ENCODE data around the gene GABRR1. TPM values are rescaled to one million over a fixed set of nuclear protein-coding genes. Genes with fewer than 3 reads are reported as not detected.

The GABRR1 gene
- not detected for polyA plus RNA-seq

- no peak within 1 kb of the TSS for H3K4me3 Mint-ChIP-seq
- H3K27me3 Mint-ChIP-seq (ENCODE audit: low read depth in 3 of 3), result no peaks in the 10 kb centered on the region
- no peaks in the 10 kb centered on the region for H3K4me1 Mint-ChIP-seq
- DNase-seq, result no peak
- no peak within 1 kb of the TSS for H3K27ac Mint-ChIP-seq
- no peaks in the 10 kb centered on the region for H3K36me3 Mint-ChIP-seq
- H3K9me3 Mint-ChIP-seq, result no peaks in the 10 kb centered on the region
Measured at GRCh38 chr6:89217299-89217910, at the start of gene GABRR1. Gene GABRR1 (minus strand): TSS chr6:89217358. CDS start chr6:89217322, 36 bp downstream.

GRCh38 chr6:89264296-89264695 lies 47.1 kb upstream of the GABRR1 start:
- Mint-ChIP-seq H3K27me3 (ENCODE audit: low read depth in 3 of 3) (peaks cover 0 to 2% (median 0%) of the 10 kb centered on the region in 3 donors), H3K36me3 (no peaks in the 10 kb centered on the region), H3K4me3 (no peak overlapping the region), H3K4me1 (no peaks in the 10 kb centered on the region), H3K27ac (no peak overlapping the region), H3K9me3 (no peaks in the 10 kb centered on the region)
- DNase-seq, result no peak

- no peaks in the 10 kb centered on the region for H3K9me3 Mint-ChIP-seq
- no peak for DNase-seq
- no peaks in the 10 kb centered on the region for H3K4me1 Mint-ChIP-seq
- H3K36me3 Mint-ChIP-seq, result no peaks in the 10 kb centered on the region
- peaks cover 0 to 2% (median 0%) of the 10 kb centered on the region in 3 donors for H3K27me3 Mint-ChIP-seq (ENCODE audit: low read depth in 3 of 3)
- no peak overlapping the region for H3K4me3 Mint-ChIP-seq
- H3K27ac Mint-ChIP-seq, result no peak overlapping the region
Measured at GRCh38 chr6:89260832-89261231, 43.7 kb upstream of the GABRR1 start.

GRCh38 chr6:89260310-89260709 lies 43.2 kb upstream of the GABRR1 start:
- Mint-ChIP-seq H3K36me3 (no peaks in the 10 kb centered on the region), H3K4me1 (no peaks in the 10 kb centered on the region), H3K4me3 (no peak overlapping the region), H3K27me3 (ENCODE audit: low read depth in 3 of 3) (peaks cover 0 to 2% (median 0%) of the 10 kb centered on the region in 3 donors), H3K9me3 (no peaks in the 10 kb centered on the region), H3K27ac (no peak overlapping the region)
- DNase-seq, result no peak

- no peaks in the 10 kb centered on the region for H3K9me3 Mint-ChIP-seq
- DNase-seq, result no peak
- no peak overlapping the region for H3K4me3 Mint-ChIP-seq
- H3K4me1 Mint-ChIP-seq, result no peaks in the 10 kb centered on the region
- no peaks in the 10 kb centered on the region for H3K36me3 Mint-ChIP-seq
- H3K27me3 Mint-ChIP-seq (ENCODE audit: low read depth in 3 of 3), result peaks cover 0 to 2% (median 0%) of the 10 kb centered on the region in 3 donors
- H3K27ac Mint-ChIP-seq, result no peak overlapping the region
Measured at GRCh38 chr6:89258912-89259311, 41.8 kb upstream of the GABRR1 start.

- H3K4me1 Mint-ChIP-seq, result no peaks in the 10 kb centered on the region
- H3K27me3 Mint-ChIP-seq (ENCODE audit: low read depth in 3 of 3), result peaks cover 0 to 2% (median 0%) of the 10 kb centered on the region in 3 donors
- no peaks in the 10 kb centered on the region for H3K36me3 Mint-ChIP-seq
- H3K4me3 Mint-ChIP-seq, result no peak overlapping the region
- no peak for DNase-seq
- no peak overlapping the region for H3K27ac Mint-ChIP-seq
- no peaks in the 10 kb centered on the region for H3K9me3 Mint-ChIP-seq
Measured at GRCh38 chr6:89257781-89258180, 40.6 kb upstream of the GABRR1 start.

- H3K27ac Mint-ChIP-seq, result no peak overlapping the region
- DNase-seq, result no peak
- no peaks in the 10 kb centered on the region for H3K9me3 Mint-ChIP-seq
- H3K27me3 Mint-ChIP-seq (ENCODE audit: low read depth in 3 of 3), result peaks cover 0 to 2% (median 0%) of the 10 kb centered on the region in 3 donors
- H3K4me3 Mint-ChIP-seq, result no peak overlapping the region
- no peaks in the 10 kb centered on the region for H3K36me3 Mint-ChIP-seq
- no peaks in the 10 kb centered on the region for H3K4me1 Mint-ChIP-seq
Measured at GRCh38 chr6:89257346-89257745, 40.2 kb upstream of the GABRR1 start.

- Mint-ChIP-seq H3K9me3 (no peaks in the 10 kb centered on the region), H3K36me3 (no peaks in the 10 kb centered on the region), H3K27me3 (ENCODE audit: low read depth in 3 of 3) (peaks cover 0 to 6% (median 0%) of the 10 kb centered on the region in 3 donors), H3K4me1 (no peaks in the 10 kb centered on the region), H3K27ac (no peak overlapping the region), H3K4me3 (no peak overlapping the region)
- DNase-seq, result no peak
Measured at GRCh38 chr6:89255417-89255816, 38.3 kb upstream of the GABRR1 start.

- Mint-ChIP-seq H3K27ac (no peak overlapping the region), H3K27me3 (ENCODE audit: low read depth in 3 of 3) (peaks cover 0 to 6% (median 0%) of the 10 kb centered on the region in 3 donors), H3K9me3 (no peaks in the 10 kb centered on the region), H3K4me3 (no peak overlapping the region), H3K36me3 (no peaks in the 10 kb centered on the region), H3K4me1 (no peaks in the 10 kb centered on the region)
- no peak for DNase-seq
Measured at GRCh38 chr6:89254569-89254968, 37.4 kb upstream of the GABRR1 start.

- H3K4me3 Mint-ChIP-seq, result no peak overlapping the region
- H3K9me3 Mint-ChIP-seq, result no peaks in the 10 kb centered on the region
- no peaks in the 10 kb centered on the region for H3K36me3 Mint-ChIP-seq
- H3K27me3 Mint-ChIP-seq (ENCODE audit: low read depth in 3 of 3), result peaks cover 0 to 8% (median 0%) of the 10 kb centered on the region in 3 donors
- no peak for DNase-seq
- peak overlapping the region in 1 of 6 donors; percentile 2 for H3K27ac Mint-ChIP-seq
- H3K4me1 Mint-ChIP-seq, result no peaks in the 10 kb centered on the region
Measured at GRCh38 chr6:89252907-89253306, 35.7 kb upstream of the GABRR1 start.

GRCh38 chr6:89251976-89252375 lies 34.8 kb upstream of the GABRR1 start:
- H3K36me3 Mint-ChIP-seq, result no peaks in the 10 kb centered on the region
- H3K27ac Mint-ChIP-seq, result no peak overlapping the region
- no peaks in the 10 kb centered on the region for H3K4me1 Mint-ChIP-seq
- no peaks in the 10 kb centered on the region for H3K9me3 Mint-ChIP-seq
- H3K27me3 Mint-ChIP-seq (ENCODE audit: low read depth in 3 of 3), result peaks cover 0 to 8% (median 0%) of the 10 kb centered on the region in 3 donors
- no peak overlapping the region for H3K4me3 Mint-ChIP-seq
- no peak for DNase-seq

- H3K4me1 Mint-ChIP-seq, result no peaks in the 10 kb centered on the region
- no peak overlapping the region for H3K27ac Mint-ChIP-seq
- H3K9me3 Mint-ChIP-seq, result no peaks in the 10 kb centered on the region
- H3K36me3 Mint-ChIP-seq, result no peaks in the 10 kb centered on the region
- H3K4me3 Mint-ChIP-seq, result no peak overlapping the region
- DNase-seq, result no peak
- H3K27me3 Mint-ChIP-seq (ENCODE audit: low read depth in 3 of 3), result peaks cover 0 to 8% (median 5%) of the 10 kb centered on the region in 3 donors
Measured at GRCh38 chr6:89251170-89251569, 34.0 kb upstream of the GABRR1 start.

- H3K27me3 Mint-ChIP-seq (ENCODE audit: low read depth in 3 of 3), result peaks cover 0 to 10% (median 5%) of the 10 kb centered on the region in 3 donors
- no peak overlapping the region for H3K4me3 Mint-ChIP-seq
- DNase-seq, result no peak
- no peak overlapping the region for H3K27ac Mint-ChIP-seq
- H3K36me3 Mint-ChIP-seq, result no peaks in the 10 kb centered on the region
- H3K9me3 Mint-ChIP-seq, result no peaks in the 10 kb centered on the region
- no peaks in the 10 kb centered on the region for H3K4me1 Mint-ChIP-seq
Measured at GRCh38 chr6:89250239-89250638, 33.1 kb upstream of the GABRR1 start.

- Mint-ChIP-seq H3K4me3 (no peak overlapping the region), H3K27me3 (ENCODE audit: low read depth in 3 of 3) (peaks cover 2 to 12% (median 5%) of the 10 kb centered on the region in 3 donors), H3K9me3 (no peaks in the 10 kb centered on the region), H3K27ac (no peak overlapping the region), H3K36me3 (no peaks in the 10 kb centered on the region), H3K4me1 (peaks cover 8 to 9% of the 10 kb centered on the region in 2 donors)
- peak in 1 of 3 donors; percentile 3 for DNase-seq
Measured at GRCh38 chr6:89244241-89244985, 27.3 kb upstream of the GABRR1 start.

- no peak overlapping the region for H3K27ac Mint-ChIP-seq
- H3K36me3 Mint-ChIP-seq, result no peaks in the 10 kb centered on the region
- H3K4me3 Mint-ChIP-seq, result no peak overlapping the region
- no peaks in the 10 kb centered on the region for H3K9me3 Mint-ChIP-seq
- peaks cover 5 to 9% (median 5%) of the 10 kb centered on the region in 3 donors for H3K27me3 Mint-ChIP-seq (ENCODE audit: low read depth in 3 of 3)
- H3K4me1 Mint-ChIP-seq, result peaks cover 14 to 15% of the 10 kb centered on the region in 2 donors
- no peak for DNase-seq
Measured at GRCh38 chr6:89243331-89243629, 26.1 kb upstream of the GABRR1 start.
